WTC11 (cell line): ENCODE measurements around the gene WWP2.

Experiments used
- FOXP1 ChIP-seq: sonication (generic); formaldehyde crosslinking; IDR thresholded peaks from 2 replicates; pipeline ENCODE4 v1.8.0; 2022; ENCODE audit warnings: missing genetic modification reagents, mild to moderate bottlenecking, moderate library complexity, borderline replicate concordance
- NFYB ChIP-seq: sonication (generic); formaldehyde crosslinking; conservative IDR thresholded peaks from 2 replicates; pipeline ENCODE4 v1.8.0; 2022; ENCODE audit warnings: low read depth, missing genetic modification reagents
- NR1H2 ChIP-seq: sonication (generic); formaldehyde crosslinking; IDR thresholded peaks from 2 replicates; pipeline ENCODE4 v1.9.0; 2021; ENCODE audit warnings: mild to moderate bottlenecking, moderate library complexity, missing genetic modification reagents
- NR2C2 ChIP-seq: sonication (generic); formaldehyde crosslinking; IDR thresholded peaks from 2 replicates; pipeline ENCODE4 v1.8.0; 2022; ENCODE audit warnings: mild to moderate bottlenecking, missing genetic modification reagents
- TEAD4 ChIP-seq: sonication (generic); formaldehyde crosslinking; IDR thresholded peaks from 2 replicates; pipeline ENCODE4 v1.8.0; 2022; ENCODE audit warnings: mild to moderate bottlenecking, missing genetic modification reagents
- TF ChIP-seq, protein P1 (sequence below): sonication (generic); formaldehyde crosslinking; IDR thresholded peaks from 2 replicates; pipeline ENCODE4 v1.8.0; 2022; ENCODE audit warnings: mild to moderate bottlenecking, missing genetic modification reagents
- TF ChIP-seq, protein P2 (sequence below): sonication (generic); formaldehyde crosslinking; IDR thresholded peaks from 2 replicates; pipeline ENCODE4 v1.8.0; 2022; ENCODE audit warnings: mild to moderate bottlenecking, missing genetic modification reagents
- TF ChIP-seq, protein P3 (sequence below): sonication (generic); formaldehyde crosslinking; IDR thresholded peaks from 2 replicates; pipeline ENCODE4 v1.8.0; 2022; ENCODE audit warnings: mild to moderate bottlenecking, missing genetic modification reagents
- TF ChIP-seq, protein P4 (sequence below): fragments of 200-600 bp; IDR thresholded peaks from 2 replicates; pipeline ENCODE4 v1.8.0; 2022; ENCODE audit warnings: antibody characterized with exemption
- TF ChIP-seq, protein P5 (sequence below): sonication (generic); formaldehyde crosslinking; IDR thresholded peaks from 2 replicates; pipeline ENCODE4 v1.8.1; 2023; ENCODE audit warnings: mild to moderate bottlenecking, missing genetic modification reagents, moderate library complexity
- TF ChIP-seq, protein P6 (sequence below): sonication (generic); formaldehyde crosslinking; IDR thresholded peaks from 2 replicates; pipeline ENCODE4 v1.8.0; 2023; ENCODE audit warnings: mild to moderate bottlenecking, missing genetic modification reagents
- TF ChIP-seq, protein P7 (sequence below): sonication (generic); formaldehyde crosslinking; IDR thresholded peaks from 2 replicates; pipeline ENCODE4 v1.8.1; 2022; ENCODE audit warnings: low read depth, missing genetic modification reagents, borderline replicate concordance
- TF ChIP-seq, protein P8 (sequence below): sonication (generic); formaldehyde crosslinking; IDR thresholded peaks from 2 replicates; pipeline ENCODE4 v1.8.1; 2022; ENCODE audit warnings: missing genetic modification reagents, borderline replicate concordance

DNA sequence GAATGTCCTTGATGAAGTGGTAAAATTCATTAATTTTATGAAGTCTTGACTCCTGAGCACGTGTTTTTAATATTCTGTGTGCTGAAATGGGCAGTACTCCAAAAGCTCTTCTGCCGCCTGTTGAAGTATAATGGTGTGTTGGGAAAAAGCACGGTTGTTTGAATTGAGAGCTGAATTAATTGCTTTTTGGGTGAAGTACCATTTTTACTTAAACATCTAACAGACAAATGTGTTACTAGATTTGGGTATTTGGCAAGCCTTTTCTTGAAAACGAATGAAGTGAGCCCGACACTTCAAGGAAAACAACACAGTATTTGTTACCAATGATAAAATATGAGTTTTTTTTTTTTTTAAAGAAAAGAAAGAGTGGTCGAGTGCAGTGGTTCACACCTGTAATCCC lies 22.5 kb downstream of the WWP2 start:
- TF ChIP-seq, protein P1, sequence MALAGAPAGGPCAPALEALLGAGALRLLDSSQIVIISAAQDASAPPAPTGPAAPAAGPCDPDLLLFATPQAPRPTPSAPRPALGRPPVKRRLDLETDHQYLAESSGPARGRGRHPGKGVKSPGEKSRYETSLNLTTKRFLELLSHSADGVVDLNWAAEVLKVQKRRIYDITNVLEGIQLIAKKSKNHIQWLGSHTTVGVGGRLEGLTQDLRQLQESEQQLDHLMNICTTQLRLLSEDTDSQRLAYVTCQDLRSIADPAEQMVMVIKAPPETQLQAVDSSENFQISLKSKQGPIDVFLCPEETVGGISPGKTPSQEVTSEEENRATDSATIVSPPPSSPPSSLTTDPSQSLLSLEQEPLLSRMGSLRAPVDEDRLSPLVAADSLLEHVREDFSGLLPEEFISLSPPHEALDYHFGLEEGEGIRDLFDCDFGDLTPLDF (CRISPR knock-in tag) = no peak
- TF ChIP-seq, protein P2, sequence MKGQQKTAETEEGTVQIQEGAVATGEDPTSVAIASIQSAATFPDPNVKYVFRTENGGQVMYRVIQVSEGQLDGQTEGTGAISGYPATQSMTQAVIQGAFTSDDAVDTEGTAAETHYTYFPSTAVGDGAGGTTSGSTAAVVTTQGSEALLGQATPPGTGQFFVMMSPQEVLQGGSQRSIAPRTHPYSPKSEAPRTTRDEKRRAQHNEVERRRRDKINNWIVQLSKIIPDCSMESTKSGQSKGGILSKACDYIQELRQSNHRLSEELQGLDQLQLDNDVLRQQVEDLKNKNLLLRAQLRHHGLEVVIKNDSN (CRISPR knock-in tag) = no peak
- TF ChIP-seq, protein P3, sequence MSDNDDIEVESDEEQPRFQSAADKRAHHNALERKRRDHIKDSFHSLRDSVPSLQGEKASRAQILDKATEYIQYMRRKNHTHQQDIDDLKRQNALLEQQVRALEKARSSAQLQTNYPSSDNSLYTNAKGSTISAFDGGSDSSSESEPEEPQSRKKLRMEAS (CRISPR knock-in tag) = no peak
- TF ChIP-seq, protein P4, sequence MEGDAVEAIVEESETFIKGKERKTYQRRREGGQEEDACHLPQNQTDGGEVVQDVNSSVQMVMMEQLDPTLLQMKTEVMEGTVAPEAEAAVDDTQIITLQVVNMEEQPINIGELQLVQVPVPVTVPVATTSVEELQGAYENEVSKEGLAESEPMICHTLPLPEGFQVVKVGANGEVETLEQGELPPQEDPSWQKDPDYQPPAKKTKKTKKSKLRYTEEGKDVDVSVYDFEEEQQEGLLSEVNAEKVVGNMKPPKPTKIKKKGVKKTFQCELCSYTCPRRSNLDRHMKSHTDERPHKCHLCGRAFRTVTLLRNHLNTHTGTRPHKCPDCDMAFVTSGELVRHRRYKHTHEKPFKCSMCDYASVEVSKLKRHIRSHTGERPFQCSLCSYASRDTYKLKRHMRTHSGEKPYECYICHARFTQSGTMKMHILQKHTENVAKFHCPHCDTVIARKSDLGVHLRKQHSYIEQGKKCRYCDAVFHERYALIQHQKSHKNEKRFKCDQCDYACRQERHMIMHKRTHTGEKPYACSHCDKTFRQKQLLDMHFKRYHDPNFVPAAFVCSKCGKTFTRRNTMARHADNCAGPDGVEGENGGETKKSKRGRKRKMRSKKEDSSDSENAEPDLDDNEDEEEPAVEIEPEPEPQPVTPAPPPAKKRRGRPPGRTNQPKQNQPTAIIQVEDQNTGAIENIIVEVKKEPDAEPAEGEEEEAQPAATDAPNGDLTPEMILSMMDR = no peak
- TF ChIP-seq TEAD4 (no peak), NR2C2 (CRISPR knock-in tag) (no peak), FOXP1 (CRISPR knock-in tag) (no peak), NR1H2 (CRISPR knock-in tag) (no peak), NFYB (CRISPR knock-in tag) (no peak)
- TF ChIP-seq, protein P5, sequence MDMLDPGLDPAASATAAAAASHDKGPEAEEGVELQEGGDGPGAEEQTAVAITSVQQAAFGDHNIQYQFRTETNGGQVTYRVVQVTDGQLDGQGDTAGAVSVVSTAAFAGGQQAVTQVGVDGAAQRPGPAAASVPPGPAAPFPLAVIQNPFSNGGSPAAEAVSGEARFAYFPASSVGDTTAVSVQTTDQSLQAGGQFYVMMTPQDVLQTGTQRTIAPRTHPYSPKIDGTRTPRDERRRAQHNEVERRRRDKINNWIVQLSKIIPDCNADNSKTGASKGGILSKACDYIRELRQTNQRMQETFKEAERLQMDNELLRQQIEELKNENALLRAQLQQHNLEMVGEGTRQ (CRISPR knock-in tag) = no peak
- TF ChIP-seq, protein P6, sequence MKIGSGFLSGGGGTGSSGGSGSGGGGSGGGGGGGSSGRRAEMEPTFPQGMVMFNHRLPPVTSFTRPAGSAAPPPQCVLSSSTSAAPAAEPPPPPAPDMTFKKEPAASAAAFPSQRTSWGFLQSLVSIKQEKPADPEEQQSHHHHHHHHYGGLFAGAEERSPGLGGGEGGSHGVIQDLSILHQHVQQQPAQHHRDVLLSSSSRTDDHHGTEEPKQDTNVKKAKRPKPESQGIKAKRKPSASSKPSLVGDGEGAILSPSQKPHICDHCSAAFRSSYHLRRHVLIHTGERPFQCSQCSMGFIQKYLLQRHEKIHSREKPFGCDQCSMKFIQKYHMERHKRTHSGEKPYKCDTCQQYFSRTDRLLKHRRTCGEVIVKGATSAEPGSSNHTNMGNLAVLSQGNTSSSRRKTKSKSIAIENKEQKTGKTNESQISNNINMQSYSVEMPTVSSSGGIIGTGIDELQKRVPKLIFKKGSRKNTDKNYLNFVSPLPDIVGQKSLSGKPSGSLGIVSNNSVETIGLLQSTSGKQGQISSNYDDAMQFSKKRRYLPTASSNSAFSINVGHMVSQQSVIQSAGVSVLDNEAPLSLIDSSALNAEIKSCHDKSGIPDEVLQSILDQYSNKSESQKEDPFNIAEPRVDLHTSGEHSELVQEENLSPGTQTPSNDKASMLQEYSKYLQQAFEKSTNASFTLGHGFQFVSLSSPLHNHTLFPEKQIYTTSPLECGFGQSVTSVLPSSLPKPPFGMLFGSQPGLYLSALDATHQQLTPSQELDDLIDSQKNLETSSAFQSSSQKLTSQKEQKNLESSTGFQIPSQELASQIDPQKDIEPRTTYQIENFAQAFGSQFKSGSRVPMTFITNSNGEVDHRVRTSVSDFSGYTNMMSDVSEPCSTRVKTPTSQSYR (CRISPR knock-in tag) = no peak
- TF ChIP-seq, protein P7, sequence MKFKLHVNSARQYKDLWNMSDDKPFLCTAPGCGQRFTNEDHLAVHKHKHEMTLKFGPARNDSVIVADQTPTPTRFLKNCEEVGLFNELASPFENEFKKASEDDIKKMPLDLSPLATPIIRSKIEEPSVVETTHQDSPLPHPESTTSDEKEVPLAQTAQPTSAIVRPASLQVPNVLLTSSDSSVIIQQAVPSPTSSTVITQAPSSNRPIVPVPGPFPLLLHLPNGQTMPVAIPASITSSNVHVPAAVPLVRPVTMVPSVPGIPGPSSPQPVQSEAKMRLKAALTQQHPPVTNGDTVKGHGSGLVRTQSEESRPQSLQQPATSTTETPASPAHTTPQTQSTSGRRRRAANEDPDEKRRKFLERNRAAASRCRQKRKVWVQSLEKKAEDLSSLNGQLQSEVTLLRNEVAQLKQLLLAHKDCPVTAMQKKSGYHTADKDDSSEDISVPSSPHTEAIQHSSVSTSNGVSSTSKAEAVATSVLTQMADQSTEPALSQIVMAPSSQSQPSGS = no peak
- TF ChIP-seq, protein P8, sequence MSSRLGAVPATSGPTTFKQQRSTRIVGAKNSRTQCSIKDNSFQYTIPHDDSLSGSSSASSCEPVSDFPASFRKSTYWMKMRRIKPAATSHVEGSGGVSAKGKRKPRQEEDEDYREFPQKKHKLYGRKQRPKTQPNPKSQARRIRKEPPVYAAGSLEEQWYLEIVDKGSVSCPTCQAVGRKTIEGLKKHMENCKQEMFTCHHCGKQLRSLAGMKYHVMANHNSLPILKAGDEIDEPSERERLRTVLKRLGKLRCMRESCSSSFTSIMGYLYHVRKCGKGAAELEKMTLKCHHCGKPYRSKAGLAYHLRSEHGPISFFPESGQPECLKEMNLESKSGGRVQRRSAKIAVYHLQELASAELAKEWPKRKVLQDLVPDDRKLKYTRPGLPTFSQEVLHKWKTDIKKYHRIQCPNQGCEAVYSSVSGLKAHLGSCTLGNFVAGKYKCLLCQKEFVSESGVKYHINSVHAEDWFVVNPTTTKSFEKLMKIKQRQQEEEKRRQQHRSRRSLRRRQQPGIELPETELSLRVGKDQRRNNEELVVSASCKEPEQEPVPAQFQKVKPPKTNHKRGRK (CRISPR knock-in tag) = no peak
